ENCODE measurements around the gene RMND1. TPM values are rescaled to one million over a fixed set of nuclear protein-coding genes. Genes with fewer than 3 reads are reported as not detected.
"Not testable (repeated sequence)": the region's sequence is repeated elsewhere in the genome, so short reads cannot be mapped to it uniquely, and the experiment has no call there.

The RMND1 gene
- total RNA-seq, 1 donor from 2014 or later, result 18.7 TPM

DNA sequence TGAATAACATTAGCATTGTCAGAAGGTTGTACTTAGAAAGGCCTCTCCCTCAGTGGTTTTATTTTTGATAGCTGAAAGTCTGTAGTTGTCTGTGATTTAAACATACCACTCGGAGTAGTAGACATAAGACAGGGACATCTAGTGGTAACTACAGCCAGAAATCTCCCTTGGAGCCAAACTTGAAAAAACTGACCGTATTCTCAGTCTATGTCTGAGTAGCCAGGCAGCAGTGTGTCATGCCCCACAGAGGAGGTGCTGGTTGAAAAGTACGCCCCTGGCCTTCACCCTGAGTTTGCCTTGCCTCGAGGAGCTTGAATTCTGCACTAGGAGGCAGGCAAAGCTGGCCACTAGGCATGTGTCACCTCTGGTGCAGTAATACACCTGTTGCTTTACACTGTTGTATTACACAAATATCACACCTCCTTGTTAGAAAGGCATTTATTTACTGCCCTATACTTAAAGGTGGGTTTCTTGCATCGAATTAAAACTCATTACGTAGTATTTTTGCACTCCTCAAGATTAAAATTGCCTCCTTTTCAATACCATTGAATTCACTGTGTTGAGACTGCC lies 81.3 kb downstream of the RMND1 start:
- DNase-seq (no peak), ATAC-seq (no peak)
- intact Hi-C loops (cut with micrococcal nuclease), result no loop called here

DNA sequence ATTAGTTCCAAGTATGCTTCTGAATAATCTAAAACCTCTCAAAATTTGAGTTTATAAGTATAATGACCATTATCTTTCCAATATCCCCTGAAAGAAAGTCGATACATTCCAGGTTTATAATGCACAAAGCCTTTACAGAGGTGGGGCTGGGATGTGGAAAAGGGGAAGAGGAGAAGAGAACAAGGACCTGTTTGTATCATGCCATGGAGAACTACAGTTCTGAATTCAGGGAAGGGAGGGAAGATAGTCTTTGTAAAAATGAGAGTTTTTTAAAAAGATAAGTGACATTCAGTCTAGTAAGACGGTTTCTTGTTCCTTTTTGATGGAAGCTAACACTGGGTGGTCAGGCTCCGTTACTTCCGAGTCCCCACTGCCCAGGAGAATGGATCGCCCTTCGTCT lies 86.7 kb downstream of the RMND1 start:
- ATAC-seq, result no peak
- intact Hi-C loops (cut with micrococcal nuclease), result no loop called here

DNA sequence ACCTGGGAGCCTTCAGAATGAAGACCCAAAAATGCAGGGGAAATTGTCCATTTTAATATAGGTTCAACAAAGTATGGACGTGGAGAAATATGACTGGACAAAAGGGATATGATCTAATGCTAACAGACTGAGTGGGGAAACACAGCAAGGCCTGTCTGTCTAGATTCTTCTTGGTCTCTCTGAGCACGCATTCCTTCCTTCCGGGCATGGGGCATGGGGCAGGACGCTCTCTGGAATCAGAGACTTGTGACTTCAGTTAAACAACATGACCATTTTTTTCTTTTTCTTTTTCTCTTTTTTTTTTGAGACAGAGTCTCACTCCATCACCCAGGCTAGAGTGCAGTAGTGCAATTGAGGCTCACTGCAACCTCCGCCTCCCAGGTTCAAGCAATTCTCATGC lies 92.4 kb downstream of the RMND1 start:
- intact Hi-C loops (cut with micrococcal nuclease), result no loop called here
- no peak for ATAC-seq
- DNase-seq, result no peak

More for the DNA sequence above, 86.7 kb downstream of the RMND1 start:
- no peak for DNase-seq

DNA sequence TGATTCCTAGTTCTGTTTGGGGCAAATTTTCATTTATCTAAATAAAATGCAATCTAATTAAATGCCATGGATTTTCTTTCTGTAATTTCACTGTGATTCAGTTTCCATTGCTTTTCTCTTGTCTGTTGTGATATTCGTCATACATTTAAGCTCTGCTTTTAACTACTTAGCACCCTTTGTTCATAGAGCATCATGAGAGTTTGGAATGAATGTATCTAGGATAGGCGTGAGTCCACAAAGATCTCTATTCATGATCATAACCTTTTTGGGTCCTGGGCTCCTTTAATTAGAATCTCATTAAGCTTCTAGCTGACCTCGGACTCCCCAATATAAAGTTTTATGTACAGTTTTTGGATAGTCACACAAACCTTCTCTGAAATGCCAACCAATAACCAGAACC lies 93.5 kb downstream of the RMND1 start:
- ATAC-seq, result no peak
- DNase-seq, result no peak
- intact Hi-C loops (cut with micrococcal nuclease), result no loop called here

- DNase-seq (no peak), ATAC-seq (no peak)
- intact Hi-C loops (cut with micrococcal nuclease), result no loop called here
Measured at GRCh38 chr6:151357758-151358436, 94.0 kb downstream of the RMND1 start.

GRCh38 chr6:151356983-151357382 lies 94.9 kb downstream of the RMND1 start:
- ATAC-seq; intact Hi-C loops (cut with micrococcal nuclease); DNase-seq: not testable (repeated sequence)

Other genes starting within 250 kb of the RMND1 start
- 15.1 TPM for gene AKAP12, start 212.2 kb downstream of the RMND1 start, total RNA-seq
- gene ZBTB2, start 60.6 kb downstream of the RMND1 start, total RNA-seq, result 5.2 TPM
- gene CCDC170, start 41.9 kb upstream of the RMND1 start, total RNA-seq, result 0.47 TPM